Activated CD4-positive, alpha-beta T cell treated with anti-CD3 and anti-CD28 coated beads for 24 hours (primary cell): ENCODE data around the gene EIF4G3.
A peak's percentile ranks its signal among the peaks of the same experiment; 100 is the strongest.
"Not testable (repeated sequence)": the region's sequence is repeated elsewhere in the genome, so short reads cannot be mapped to it uniquely, and the experiment has no call there.

Experiments used
- DNase-seq, 2 donors: peaks; one replicate each; pipeline ENCODE4 v3.0.0-alpha.2; 2020; ENCODE audit warnings: low read depth in 2 of 2

Gene EIF4G3

DNA sequence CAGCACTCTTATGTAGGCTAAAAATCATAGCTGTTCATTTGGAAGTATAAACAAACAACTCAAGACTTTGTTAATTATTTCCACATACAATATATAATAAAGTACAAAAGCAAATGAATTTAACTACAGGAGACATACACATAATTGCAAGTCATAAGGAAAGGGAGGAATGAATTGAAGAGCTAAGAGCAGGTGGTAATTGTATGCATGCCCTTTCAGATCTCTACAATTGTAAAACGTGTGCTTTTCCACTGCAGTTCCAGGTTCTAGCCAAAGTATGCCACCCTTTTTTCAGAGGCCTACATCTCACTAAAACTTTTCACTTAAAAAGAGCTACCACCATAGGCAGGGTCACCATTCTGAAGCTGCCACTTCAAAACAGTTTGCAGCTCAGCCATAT lies 346.8 kb downstream of the EIF4G3 start:
- DNase-seq, result no peak

DNA sequence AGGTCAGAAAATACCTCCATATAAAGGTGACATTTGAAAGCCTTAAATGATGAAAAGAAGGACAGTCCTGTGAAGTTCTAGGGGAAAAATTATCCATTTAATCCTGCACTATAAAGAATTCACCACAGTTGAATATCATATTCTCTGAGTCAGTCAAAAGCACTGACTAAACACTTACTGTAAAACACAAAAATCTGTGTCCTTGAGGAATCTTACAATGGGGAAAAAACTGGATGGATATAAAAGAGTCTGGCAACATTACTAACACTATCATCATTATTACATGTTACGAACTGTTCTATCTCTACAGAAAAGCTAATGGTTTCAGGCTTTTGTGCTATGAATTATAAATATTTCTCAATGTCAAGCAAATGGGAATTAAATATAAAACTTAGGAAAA lies 347.2 kb downstream of the EIF4G3 start:
- no peak for DNase-seq

DNA sequence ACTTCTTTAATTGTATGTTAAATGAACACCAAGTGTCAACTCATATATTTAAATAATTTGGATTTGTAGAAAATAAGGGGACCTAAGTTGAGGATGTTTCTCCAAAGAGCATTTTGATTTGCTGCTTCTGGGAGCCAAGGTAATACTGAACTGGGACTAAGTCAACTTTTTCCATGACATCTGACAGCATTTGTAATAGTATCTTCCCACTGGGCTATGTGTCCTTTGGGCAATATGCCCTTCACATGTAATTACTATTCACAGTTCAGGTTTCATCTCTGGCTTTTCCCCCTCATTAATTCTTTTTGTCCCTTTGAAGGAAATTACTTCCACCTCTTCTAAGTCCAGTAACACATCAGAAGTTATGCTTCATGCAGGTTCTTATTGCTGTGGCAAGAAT lies 352.9 kb downstream of the EIF4G3 start:
- no peak for DNase-seq

DNA sequence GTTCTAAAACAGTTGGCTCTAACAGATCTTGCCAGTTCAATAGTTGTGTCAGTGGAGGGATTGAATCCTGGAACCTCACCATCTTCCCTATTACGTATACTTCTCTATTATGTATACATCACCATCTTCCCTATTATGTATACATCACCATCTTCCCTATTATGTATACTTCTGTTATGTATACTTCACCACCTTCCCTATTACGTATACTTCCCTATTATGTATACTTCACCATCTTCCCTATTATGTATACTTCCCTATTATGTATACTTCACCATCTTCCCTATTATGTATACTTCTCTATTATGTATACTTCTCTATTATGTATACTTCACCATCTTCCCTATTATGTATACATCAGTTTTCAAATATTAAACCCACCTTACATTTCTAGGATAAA lies 355.2 kb downstream of the EIF4G3 start:
- no peak for DNase-seq

DNA sequence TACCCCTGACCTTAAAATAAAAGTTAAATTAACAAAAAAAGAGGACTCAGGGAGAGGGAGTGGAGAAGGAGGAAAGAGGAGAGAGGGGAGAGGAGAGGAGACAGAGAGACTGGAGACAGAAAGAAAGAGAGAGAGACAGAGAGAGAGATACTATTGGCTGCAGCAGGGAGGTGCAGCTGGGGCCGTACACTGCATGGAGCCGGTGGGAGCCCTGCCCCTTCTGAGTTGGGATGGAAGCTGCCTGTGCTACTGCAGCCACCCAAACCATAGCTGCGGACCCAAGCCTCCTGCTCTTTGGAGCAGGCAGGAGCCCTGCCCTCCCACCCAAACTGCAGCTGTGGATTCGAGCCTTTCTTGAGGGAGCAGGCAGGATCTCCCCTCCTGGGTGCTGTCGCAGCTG lies 356.9 kb downstream of the EIF4G3 start:
- DNase-seq, result no peak

DNA sequence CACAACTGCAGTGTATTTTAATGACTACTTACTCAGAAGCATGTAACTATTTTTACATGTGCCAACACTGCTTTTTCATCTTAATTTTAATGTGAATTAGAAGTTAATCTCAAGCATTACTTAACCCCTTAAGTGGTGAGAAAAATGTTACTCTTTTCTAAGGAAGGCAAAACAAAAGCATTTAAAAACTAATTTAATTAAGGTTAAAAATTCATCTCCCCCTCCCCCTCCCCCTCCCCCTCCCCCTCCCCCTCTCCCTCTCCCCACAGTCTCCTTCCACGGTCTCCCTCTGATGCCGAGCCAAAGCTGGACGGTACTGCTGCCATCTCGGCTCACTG lies 362.2 kb downstream of the EIF4G3 start:
- no peak for DNase-seq

DNA sequence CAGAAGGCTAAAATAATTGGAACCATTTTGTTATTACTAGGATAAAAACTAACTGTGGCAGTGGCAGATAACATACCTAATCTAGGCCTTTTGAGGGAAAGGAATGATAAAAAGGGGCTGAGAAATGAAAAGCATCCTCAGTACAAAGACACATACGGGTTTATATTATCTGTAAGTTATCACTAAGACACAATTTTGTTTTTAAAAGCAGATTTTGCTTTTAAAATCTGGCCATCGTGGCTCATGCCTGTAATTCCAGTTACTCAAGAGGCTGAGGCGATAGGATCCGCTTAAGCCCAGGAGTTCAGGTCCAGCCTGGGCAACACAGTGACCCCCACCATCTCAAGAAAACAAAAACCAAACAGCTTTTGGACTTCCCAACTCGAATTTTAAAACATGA lies 364.8 kb downstream of the EIF4G3 start:
- no peak for DNase-seq

DNA sequence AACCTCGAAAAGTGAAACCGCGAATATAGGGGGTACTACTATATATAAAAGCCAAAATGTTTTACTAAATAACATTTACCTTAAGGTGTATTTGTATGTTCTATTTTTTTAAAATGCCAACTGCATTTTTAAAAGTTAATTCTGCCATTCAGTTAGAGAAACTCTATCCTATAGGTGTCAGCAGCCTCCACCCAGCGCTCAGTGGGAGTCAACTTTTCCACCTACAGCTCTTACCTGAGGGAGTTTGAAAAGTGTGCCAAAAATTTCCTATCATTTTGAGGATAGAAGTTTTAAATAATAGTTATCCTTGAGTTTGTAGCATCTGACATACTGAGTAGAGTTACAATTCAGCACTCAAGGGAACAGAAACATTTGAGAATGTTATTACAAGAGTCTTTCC lies 383.5 kb downstream of the EIF4G3 start:
- no peak for DNase-seq

DNA sequence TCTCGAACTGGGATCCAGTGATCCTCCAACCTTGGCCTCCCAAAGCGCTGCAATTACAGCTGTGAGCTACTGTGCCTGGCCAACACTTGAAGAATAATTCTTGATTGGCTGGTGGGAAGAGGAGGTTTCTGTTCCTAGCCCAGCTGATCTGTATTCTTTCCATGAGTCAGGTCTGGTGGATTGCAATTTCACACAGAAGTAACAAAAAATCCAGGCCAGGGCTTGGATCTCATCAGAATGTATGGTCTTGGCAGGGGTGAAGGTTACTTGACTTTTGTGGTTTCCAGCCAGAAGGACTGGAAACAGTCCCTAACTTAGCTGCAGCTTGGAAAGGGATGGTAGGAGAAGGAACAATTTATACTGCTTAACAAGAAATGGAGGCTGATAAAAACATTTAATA lies 384.5 kb downstream of the EIF4G3 start:
- no peak for DNase-seq

DNA sequence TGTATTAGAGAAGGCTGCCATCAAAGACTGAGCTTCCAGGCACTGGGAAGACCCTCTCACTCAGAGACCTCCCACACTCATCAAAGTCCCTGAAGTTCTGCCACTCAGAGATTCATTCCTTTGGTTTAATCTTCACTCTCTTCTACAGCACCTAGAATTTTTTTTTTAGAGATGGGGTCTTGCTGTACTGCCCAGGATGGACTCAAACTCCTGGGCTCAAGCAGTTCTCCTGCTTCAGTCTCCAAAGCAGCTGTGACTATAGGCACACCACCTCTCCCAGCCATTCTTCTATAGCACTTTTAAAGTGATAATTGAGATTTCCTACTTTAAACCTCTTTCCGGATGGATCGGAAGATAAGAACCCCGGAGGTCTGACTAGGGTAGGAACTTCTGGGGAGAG lies 385.9 kb downstream of the EIF4G3 start:
- DNase-seq, result no peak

DNA sequence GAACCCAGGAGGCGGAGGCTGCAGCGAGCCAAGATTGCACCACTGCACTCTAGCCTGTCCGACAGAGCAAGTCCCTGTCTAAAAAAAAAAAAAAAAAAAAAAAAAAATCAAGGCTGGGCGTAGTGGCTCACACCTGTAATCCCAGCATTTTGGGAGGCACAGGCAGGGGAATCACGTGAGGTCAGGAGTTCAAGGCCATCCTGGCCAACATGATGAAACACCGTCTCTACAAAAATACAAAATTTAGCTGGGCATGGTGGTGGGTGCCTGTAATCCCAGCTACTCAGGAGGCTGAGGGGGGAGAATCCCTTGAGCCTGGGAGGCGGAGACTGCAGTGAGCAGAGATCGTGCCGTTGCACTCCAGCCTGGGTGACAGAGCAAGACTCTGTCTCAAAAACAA lies 387.1 kb downstream of the EIF4G3 start:
- DNase-seq, result not testable (repeated sequence)

DNA sequence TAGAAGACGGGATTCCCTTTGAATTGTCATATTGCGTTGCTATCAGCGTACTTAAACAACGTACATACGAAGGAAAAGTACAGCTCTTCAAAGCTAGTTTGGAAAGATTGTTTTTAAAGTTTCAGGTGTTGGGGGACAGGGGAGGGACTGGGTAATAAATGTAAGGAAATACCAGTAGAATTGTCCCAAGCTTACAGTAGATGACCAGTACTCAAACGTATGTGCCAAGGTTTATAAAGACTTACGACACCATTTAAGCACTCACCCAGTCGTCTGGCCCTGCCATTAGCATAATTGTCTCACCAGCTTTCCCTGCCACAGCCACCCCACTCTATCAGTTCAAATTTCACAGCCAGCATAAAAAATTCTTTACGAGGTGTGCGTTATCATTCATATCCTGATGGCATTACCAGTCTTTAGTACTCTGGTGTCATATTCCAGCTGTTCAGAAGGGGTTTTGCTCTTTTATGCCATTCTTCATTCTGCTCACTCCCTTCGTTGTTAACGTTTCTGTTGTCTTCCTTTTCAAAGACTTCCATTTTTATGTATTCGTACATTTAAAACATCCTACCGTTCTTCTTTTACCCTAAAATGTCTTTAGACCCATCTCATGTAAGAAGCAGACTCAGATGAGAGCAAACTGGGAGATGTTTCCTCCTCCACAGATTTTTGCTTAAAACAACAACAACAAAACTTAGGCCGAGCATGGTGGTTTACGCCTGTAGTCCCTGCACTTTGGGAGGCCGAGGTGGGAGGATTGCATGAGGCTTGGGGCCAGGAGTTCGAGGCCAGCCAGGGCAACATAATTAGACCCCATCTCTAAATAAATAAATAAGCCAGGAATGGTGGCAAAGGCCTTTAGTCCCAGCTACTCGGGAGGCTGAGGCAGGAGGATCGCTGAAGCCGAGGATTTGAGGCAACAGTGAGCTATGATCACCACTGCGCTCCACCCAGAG lies 388.6 kb downstream of the EIF4G3 start:
- no peak for DNase-seq

DNA sequence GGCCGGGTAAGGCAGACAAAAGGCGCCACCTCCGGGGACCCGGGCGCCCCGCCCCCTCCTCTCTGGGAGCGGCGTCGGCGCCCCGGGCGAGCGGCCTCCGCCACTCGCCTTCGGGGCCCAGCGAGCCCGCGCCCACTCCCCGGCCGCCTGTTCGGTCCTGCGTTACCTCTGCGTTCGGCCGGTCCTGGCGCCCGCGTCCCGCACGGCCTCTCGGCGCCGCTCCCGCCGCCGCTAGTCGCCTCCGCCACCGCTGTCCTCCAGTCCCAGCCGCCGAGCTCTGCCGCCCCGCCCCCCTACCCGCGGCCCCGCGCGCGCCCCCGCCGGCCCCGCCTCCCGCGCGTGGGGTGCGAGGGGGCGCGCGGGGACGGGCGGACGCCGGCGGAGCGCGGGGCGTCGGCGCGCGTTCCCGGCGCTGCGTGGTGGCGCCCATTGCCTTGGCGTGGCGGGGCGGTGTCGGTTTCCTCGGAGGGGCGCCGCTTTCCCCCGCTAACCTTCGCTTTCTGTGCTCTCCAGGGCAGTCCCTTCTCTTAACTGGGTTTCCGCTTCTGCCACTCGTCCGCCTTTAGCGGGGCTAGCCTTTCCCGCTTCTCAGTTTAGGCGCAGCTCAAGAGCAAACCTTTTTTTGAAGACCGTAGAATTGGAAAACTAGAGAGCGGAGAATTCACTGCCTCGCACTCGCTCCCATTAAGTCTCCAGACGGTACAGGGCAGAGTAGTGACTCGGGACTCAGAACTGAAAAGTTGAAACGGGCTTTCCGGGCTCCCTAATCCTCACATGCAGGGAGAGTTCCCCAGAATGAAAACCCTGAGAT lies 389.5 kb downstream of the EIF4G3 start, which contains the start of gene HP1BP3:
Gene HP1BP3, minus strand, starts transcription at position 279 of the 811 bp plus-strand sequence. CDS start 6,867 bp downstream, outside the sequence.
- DNase-seq, result peak; percentile 57 to 72

DNA sequence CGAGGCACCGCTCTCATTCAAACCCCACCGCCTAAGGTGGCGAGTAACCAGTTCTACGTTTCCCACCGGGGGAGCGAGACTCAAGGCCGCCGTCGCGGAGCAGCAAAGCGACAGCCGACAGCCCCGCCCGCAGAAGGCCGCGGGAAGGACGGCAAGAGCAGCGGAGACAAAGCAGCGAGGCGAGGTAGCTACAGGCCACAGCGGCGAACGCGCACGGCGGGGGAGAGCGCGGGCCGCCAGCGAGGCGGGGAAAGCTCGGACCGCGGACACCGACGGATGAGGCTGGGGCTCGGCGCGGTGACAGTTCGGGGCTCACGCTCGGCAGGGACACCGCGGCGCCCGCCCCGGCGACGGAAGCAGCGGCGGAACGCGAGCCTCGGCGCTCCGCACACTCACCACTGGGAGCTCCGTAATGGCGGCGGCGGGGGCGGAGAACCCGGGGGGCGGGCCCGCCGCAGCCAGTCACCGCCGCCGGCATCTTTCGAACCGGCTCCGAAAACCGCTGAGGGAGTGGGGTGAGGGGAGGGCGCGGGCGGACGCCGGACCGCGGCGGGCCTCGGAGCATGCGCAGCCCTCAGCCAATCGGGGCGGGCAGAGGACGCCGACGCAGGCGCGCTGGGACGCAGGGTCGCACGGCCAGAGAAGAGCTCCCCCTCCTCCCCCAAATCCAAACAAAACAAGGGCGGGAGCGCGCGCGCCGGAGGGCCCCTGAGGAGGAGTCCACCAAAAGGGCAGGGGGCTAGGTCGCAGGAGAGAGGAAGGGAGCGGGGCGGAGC lies 390.3 kb downstream of the EIF4G3 start:
- peak; percentile 92 to 93 for DNase-seq

DNA sequence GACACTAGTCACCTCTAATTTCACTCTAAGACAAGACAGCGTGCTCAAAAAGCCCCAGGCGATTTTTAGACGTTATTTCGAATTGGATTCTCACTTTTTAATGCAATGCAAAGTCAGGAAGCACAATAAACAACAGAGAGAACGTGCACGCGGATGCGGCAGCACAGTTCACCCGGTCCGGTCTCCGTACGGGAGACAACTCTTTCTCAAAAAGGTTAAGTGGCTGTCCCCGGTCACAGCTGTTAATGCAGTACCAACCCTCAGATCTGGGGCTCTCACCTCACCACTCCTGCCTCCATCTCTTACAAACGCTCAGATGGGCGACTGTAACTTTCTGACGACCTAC lies 390.8 kb downstream of the EIF4G3 start:
- DNase-seq, result peak in 1 of 2 donors; percentile 10

DNA sequence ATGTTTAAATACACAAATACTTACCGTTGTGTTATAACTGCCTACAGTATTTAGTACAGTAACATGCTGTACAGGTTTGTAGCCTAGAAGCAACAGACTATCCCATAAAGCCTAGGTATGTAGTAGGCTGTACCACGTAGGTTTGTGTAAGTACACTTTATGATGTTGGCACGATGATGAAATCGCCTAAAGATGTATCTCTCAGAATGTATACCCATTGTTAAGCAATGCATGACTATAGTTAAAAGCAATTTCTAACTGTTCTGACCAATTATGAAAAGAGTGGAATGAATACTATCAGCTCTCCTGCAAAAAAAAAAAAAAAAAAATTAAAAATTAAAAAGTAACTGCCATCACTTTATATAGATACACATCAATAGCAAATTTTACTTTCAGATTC lies 401.0 kb downstream of the EIF4G3 start:
- no peak for DNase-seq

DNA sequence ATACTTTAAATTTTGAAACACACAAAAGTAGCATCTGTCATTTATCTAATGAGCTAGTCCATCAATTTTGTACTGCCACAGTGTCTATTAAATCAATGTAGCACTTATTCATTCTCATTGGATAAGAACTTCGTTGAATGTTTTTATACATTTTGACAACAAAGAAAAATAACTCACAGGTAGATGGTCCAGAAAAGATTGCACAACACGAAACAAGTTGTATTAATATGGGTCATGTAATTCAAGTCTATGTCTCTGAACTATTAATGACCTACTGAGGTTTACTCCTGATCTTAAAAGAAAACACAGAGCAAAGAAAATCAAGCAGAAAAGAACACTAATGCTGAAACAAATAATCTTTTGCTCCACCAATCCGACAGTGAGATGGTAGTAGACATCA lies 404.9 kb downstream of the EIF4G3 start:
- DNase-seq, result no peak

DNA sequence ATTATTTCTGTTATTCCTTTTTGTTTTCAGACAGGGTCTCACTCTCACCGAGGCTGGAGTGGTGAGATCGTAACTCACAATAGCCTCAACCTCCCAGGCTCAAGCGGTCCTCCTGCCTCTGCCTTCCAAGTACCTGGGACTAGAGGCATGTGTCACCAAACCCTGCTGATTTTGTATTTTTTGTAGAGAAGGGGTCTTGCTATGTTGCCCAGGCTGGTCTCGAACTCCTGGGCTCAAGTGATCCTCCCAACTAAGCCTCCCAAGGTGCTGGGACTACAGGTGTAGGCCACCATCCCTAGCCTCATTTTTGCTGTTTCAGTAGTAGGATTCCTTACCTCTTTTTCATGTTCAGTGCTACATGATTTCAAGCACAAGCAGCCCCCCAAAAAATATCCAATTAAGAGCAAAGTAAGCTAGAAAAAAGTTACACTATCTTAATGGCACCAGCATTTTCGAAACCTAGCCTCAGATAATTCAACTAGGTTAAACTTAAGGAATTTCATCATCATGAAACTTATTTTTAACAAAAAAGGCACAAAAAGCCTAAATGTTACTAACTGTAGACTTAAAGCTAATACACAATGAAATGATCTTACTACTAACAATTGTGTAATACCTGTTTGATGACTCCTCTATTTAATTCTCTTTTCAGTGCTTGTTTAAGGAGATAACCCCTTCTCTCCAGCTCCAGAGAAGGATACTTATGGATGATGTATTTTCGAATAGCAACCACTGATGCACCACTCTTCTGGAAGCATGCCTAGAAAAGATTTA lies 406.2 kb downstream of the EIF4G3 start:
- DNase-seq, result no peak

DNA sequence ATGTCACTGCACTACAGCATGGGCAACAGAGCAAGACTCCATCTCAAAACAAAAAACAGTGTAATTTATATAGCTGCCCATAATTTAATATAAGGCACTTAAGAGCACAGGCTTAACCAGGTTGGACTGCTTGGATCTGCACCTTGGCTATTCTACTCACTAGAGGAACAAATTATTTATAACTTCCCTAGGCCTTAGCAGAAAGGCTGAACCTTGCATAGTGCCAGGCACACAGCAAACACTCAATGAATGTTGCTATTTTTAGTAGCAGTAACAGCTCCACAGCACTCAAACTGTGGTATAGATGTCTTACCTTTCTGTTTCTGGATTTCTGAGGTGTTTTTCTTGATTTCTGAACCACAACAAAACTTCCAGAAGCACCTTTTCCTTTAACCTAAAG lies 409.4 kb downstream of the EIF4G3 start:
- DNase-seq, result no peak

DNA sequence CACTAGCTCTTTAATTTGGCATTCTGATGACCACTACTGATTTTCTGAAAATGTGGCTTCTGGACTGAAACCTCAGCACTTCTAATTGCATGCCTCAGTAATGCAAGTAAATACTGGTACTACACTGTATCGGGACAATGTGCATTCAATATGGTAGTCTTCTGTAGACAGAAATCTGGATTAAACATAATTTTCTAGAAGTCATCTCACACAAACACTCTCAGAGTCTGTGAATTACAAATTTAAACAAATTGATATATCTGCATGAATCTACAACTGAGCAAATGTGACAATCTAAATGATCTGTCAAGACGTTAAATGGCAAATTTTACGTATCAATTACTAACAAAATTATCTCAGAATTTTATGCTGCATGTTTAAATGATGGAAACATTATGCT lies 413.3 kb downstream of the EIF4G3 start:
- DNase-seq, result no peak

DNA sequence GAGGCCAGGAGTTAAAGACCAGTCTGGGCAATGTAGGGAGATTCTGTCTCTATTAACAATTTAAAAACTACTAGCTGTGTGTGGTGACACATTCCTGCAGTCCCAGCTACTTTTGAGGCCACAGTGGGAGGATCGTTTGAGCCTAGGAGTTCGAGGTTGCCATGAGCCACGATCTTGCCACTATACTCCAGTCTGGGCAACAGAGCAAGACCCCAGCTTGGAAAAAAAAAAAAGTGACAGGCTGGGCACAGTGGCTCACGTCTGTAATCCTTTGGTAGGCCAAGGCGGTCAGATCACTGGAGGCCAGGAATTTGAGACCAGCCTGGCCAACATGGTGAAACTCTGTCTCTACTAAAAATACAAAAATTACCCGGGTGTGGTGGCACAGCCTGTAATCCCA lies 416.4 kb downstream of the EIF4G3 start:
- no peak for DNase-seq
